HG03064 (cell line): ENCODE data around the gene EDEM1.
"Not testable (repeated sequence)": the region's sequence is repeated elsewhere in the genome, so short reads cannot be mapped to it uniquely, and the experiment has no call there.

Source experiments
- ATAC-seq: cut with Tn5 transposase; IDR thresholded peaks from one replicate; pipeline ENCODE4 v1.9.1; 2021; ENCODE audit warnings: low read depth; ENCODE audit not compliant: unreplicated experiment

Gene EDEM1

GRCh38 chr3:5170975-5171374, 16.5 kb upstream of the EDEM1 start:
- no peak for ATAC-seq

GRCh38 chr3:5172018-5172417, 15.5 kb upstream of the EDEM1 start:
- no peak for ATAC-seq

GRCh38 chr3:5179036-5179435, 8.5 kb upstream of the EDEM1 start:
- not testable (repeated sequence) for ATAC-seq

- peak; percentile 74 for ATAC-seq
Observed at GRCh38 chr3:5181469-5182141, 5.9 kb upstream of the EDEM1 start.

- ATAC-seq, result not testable (repeated sequence)
Observed at GRCh38 chr3:5183714-5184113, 3.8 kb upstream of the EDEM1 start.

- no peak for ATAC-seq
Observed at GRCh38 chr3:5184499-5184898, 3.0 kb upstream of the EDEM1 start.

GRCh38 chr3:5185093-5185673, 2.3 kb upstream of the EDEM1 start:
- ATAC-seq, result no peak

- peak; percentile 10 for ATAC-seq
Observed at GRCh38 chr3:5186089-5186857, 1.2 kb upstream of the EDEM1 start.

GRCh38 chr3:5186858-5187155, 700 bp upstream of the EDEM1 start:
- no peak for ATAC-seq

GRCh38 chr3:5187920-5188418, 462 bp downstream of the EDEM1 start:
- peak; percentile 7 for ATAC-seq

GRCh38 chr3:5188419-5189221, 1.1 kb downstream of the EDEM1 start:
- no peak for ATAC-seq

- ATAC-seq, result no peak
Observed at GRCh38 chr3:5190147-5190791, 2.8 kb downstream of the EDEM1 start.

- no peak for ATAC-seq
Observed at GRCh38 chr3:5191555-5192304, 4.2 kb downstream of the EDEM1 start.

- no peak for ATAC-seq
Observed at GRCh38 chr3:5192571-5193365, 5.3 kb downstream of the EDEM1 start.

- no peak for ATAC-seq
Observed at GRCh38 chr3:5194341-5194740, 6.8 kb downstream of the EDEM1 start.

- ATAC-seq, result peak; percentile 41
Observed at GRCh38 chr3:5194801-5195509, 7.4 kb downstream of the EDEM1 start.

- no peak for ATAC-seq
Observed at GRCh38 chr3:5195605-5196004, 8.1 kb downstream of the EDEM1 start.

GRCh38 chr3:5197022-5197421, 9.5 kb downstream of the EDEM1 start:
- no peak for ATAC-seq
